Testis (tissue), 3 donors: ENCODE data around the gene CPA4. TPM values are rescaled to one million over a fixed set of nuclear protein-coding genes. Genes with fewer than 3 reads are reported as not detected.
"Not testable (repeated sequence)": the region's sequence is repeated elsewhere in the genome, so short reads cannot be mapped to it uniquely, and the experiment has no call there.

Source experiments
- DNase-seq: peaks from one replicate; pipeline ENCODE4 v3.0.0-alpha.2; 2019
- H3K27ac ChIP-seq, 2 donors: fragments of 200-600 bp; sonication (generic); one replicate each; pipeline ENCODE4 v1.5.1; 2019
- H3K27me3 ChIP-seq: fragments of 200-600 bp; sonication (generic); one replicate; pipeline ENCODE4 v1.5.1; 2019
- H3K36me3 ChIP-seq: fragments of 200-600 bp; sonication (generic); one replicate; pipeline ENCODE4 v1.5.1; 2017; ENCODE audit warnings: low read depth; ENCODE audit errors: missing control alignments
- H3K4me1 ChIP-seq: fragments of 200-600 bp; sonication (generic); one replicate; pipeline ENCODE4 v1.5.1; 2019
- H3K4me3 ChIP-seq, 2 donors: fragments of 200-600 bp; sonication (generic); one replicate each; pipeline ENCODE4 v1.5.1; 2017 to 2019
- H3K9me3 ChIP-seq: fragments of 200-600 bp; sonication (generic); one replicate; pipeline ENCODE4 v1.5.1; 2017
- CTCF ChIP-seq, 3 experiments: fragments of 450-650 bp in 2 of 3; fragments of 200-600 bp in 1 of 3; sonication (generic) in 1 of 3; IDR thresholded peaks; one replicate each; pipeline ENCODE4 v1.5.1; 2016 to 2019; ENCODE audit warnings: antibody characterized with exemption in 3 of 3, mild to moderate bottlenecking in 2 of 3, moderate library complexity in 1 of 3
- POLR2A ChIP-seq: fragments of 450-650 bp; IDR thresholded peaks from one replicate; pipeline ENCODE4 v1.6.1; 2017; ENCODE audit warnings: antibody characterized with exemption, mild to moderate bottlenecking, moderate library complexity
- WGBS, 2 donors: methylation state at CpG; one replicate each; pipeline ENCODE4 v1.1.5; 2018; 5-methylcytosine and 5-hydroxymethylcytosine counted together
- intact Hi-C: fragments of 100-400 bp; cut with DNase I; formaldehyde crosslinking; loops from one replicate; pipeline ENCODE4 v1.15.1; 2023; ENCODE audit warnings: low total_unique reads
- polyA plus RNA-seq: library from polyadenylated mRNA; stranded (reverse); fragments of 350-450 nt; fragmentation: Illumina TruSeq; extraction: RNeasy Lipid Tissue Mini Kit (QIAGEN cat#74804); gene quantifications from one replicate; pipeline ENCODE4 v1.2.3, GENCODE V29; 2014; ENCODE audit warnings: low read depth, low replicate concordance; ENCODE audit not compliant: insufficient read depth
- total RNA-seq, 2 donors: library from RNA; depleted of rRNA; stranded (reverse); fragments of >200 nt; gene quantifications; one replicate each; pipeline ENCODE4 v1.2.3, GENCODE V29; 2016

Gene CPA4
- total and polyA plus RNA-seq, 3 donors from 2014 or later: 0.31 to 0.94 (median 0.68) TPM

GRCh38 chr7:130319541-130319940 is 26.6 kb downstream of the CPA4 start:
- no peaks in the 10 kb centered on the region for H3K36me3 ChIP-seq
- H3K4me1 ChIP-seq: no peaks in the 10 kb centered on the region
- no peak overlapping the region for H3K27ac ChIP-seq
- WGBS, 2 donors: 92 to 93% methylated on average over 1 of the region's 1 CpG
- DNase-seq: no peak
- H3K9me3 ChIP-seq: no peaks in the 10 kb centered on the region
- no peaks in the 10 kb centered on the region for H3K27me3 ChIP-seq
- intact Hi-C loops: no loop called here
- TF ChIP-seq POLR2A (no peak), CTCF (IDR thresholded peaks at IDR 0.05) (no peak)
- H3K4me3 ChIP-seq: no peak overlapping the region

- H3K36me3 ChIP-seq, DNase-seq, H3K4me1 ChIP-seq, H3K27ac ChIP-seq, H3K9me3 ChIP-seq, intact Hi-C loops, H3K4me3 ChIP-seq, H3K27me3 ChIP-seq: not testable (repeated sequence)
- WGBS, 2 donors: 89 to 93% methylated on average over 3 of the region's 3 CpGs
Observed at GRCh38 chr7:130321542-130322229, 28.7 kb downstream of the CPA4 start.

- WGBS, 2 donors: 87 to 91% methylated on average over 5 to 7 of the region's 7 CpGs
- H3K9me3 ChIP-seq: no peaks in the 10 kb centered on the region
- no peaks in the 10 kb centered on the region for H3K4me1 ChIP-seq
- H3K36me3 ChIP-seq: no peaks in the 10 kb centered on the region
- H3K4me3 ChIP-seq: no peak overlapping the region
- DNase-seq: no peak
- TF ChIP-seq CTCF (IDR thresholded peaks at IDR 0.05) (no peak), POLR2A (no peak)
- no peaks in the 10 kb centered on the region for H3K27me3 ChIP-seq
- no peak overlapping the region for H3K27ac ChIP-seq
- intact Hi-C loops: no loop called here
Observed at GRCh38 chr7:130322615-130323014, 29.7 kb downstream of the CPA4 start.

GRCh38 chr7:130324306-130324943 is 31.5 kb downstream of the CPA4 start:
- Histone ChIP-seq H3K36me3 (no peaks in the 10 kb centered on the region), H3K27ac (no peak overlapping the region), H3K27me3 (no peaks in the 10 kb centered on the region), H3K9me3 (no peaks in the 10 kb centered on the region), H3K4me3 (no peak overlapping the region), H3K4me1 (no peaks in the 10 kb centered on the region)
- TF ChIP-seq POLR2A: no peak
- intact Hi-C loops: no loop called here
- 87 to 94% methylated on average over 10 of the region's 10 CpGs for WGBS, 2 donors
- no peak for DNase-seq

- TF ChIP-seq POLR2A (no peak), CTCF (IDR thresholded peaks at IDR 0.05) (no peak)
- no peaks in the 10 kb centered on the region for H3K27me3 ChIP-seq
- no peaks in the 10 kb centered on the region for H3K4me1 ChIP-seq
- no peaks in the 10 kb centered on the region for H3K36me3 ChIP-seq
- H3K9me3 ChIP-seq: no peaks in the 10 kb centered on the region
- WGBS, 2 donors: 92 to 93% methylated on average over 3 of the region's 3 CpGs
- no peak overlapping the region for H3K4me3 ChIP-seq
- intact Hi-C loops: no loop called here
- H3K27ac ChIP-seq: no peak overlapping the region
- no peak for DNase-seq
Observed at GRCh38 chr7:130329681-130330080, 36.7 kb downstream of the CPA4 start.
